Karpas-422 (cell line): ENCODE results near the gene VCAN. TPM values are rescaled to one million over a fixed set of nuclear protein-coding genes. Genes with fewer than 3 reads are reported as not detected.

Experiments used
- DNase-seq: peaks from one replicate; pipeline ENCODE4 v3.0.0-alpha.2; 2015
- H2AFZ ChIP-seq: fragments of 200-600 bp; sonication (generic); 2 replicates; pipeline ENCODE4 v1.6.1; 2014; ENCODE audit warnings: antibody characterized with exemption, low read length, mixed read lengths
- H3K27ac ChIP-seq: fragments of 200-600 bp; sonication (generic); 2 replicates; pipeline ENCODE4 v1.5.1; 2014; ENCODE audit warnings: mild to moderate bottlenecking, low read length, moderate library complexity
- H3K27me3 ChIP-seq: fragments of 200-600 bp; sonication (generic); 2 replicates; pipeline ENCODE4 v1.6.1; 2014; ENCODE audit warnings: low read length, mixed read lengths
- H3K36me3 ChIP-seq: fragments of 200-600 bp; sonication (generic); 2 replicates; pipeline ENCODE4 v1.6.1; 2014; ENCODE audit warnings: low read length, mixed read lengths; ENCODE audit not compliant: insufficient read depth
- H3K4me1 ChIP-seq: fragments of 200-600 bp; sonication (generic); 2 replicates; pipeline ENCODE4 v1.6.1; 2014; ENCODE audit warnings: mild to moderate bottlenecking, low read length, mixed read lengths
- H3K4me2 ChIP-seq: fragments of 200-600 bp; sonication (generic); 2 replicates; pipeline ENCODE4 v1.6.1; 2014; ENCODE audit warnings: low read length, low read depth, mild to moderate bottlenecking; ENCODE audit not compliant: poor library complexity, severe bottlenecking
- H3K4me3 ChIP-seq: fragments of 200-600 bp; sonication (generic); 2 replicates; pipeline ENCODE4 v1.5.1; 2014; ENCODE audit warnings: mild to moderate bottlenecking, antibody characterized with exemption, low read length, mixed read lengths
- H3K79me2 ChIP-seq: fragments of 200-600 bp; sonication (generic); 2 replicates; pipeline ENCODE4 v1.6.1; 2014; ENCODE audit warnings: mild to moderate bottlenecking, low read length, mixed read lengths
- H3K9ac ChIP-seq: fragments of 200-600 bp; sonication (generic); 2 replicates; pipeline ENCODE4 v1.6.0; 2014; ENCODE audit warnings: low read length
- H3K9me2 ChIP-seq: fragments of 200-600 bp; sonication (generic), shearing (Covaris generic); replicated peaks from 2 replicates; pipeline ENCODE4 v1.6.0; 2014; ENCODE audit warnings: mild to moderate bottlenecking, low read length, moderate library complexity; ENCODE audit not compliant: insufficient read depth
- H3K9me3 ChIP-seq: fragments of 300-700, 200-600 bp; sonication (generic); 2 replicates; pipeline ENCODE4 v1.6.1; 2014; ENCODE audit warnings: low read length, mixed read lengths
- H4K20me1 ChIP-seq: fragments of 200-600 bp; sonication (generic); 2 replicates; pipeline ENCODE4 v1.6.1; 2014; ENCODE audit warnings: mild to moderate bottlenecking, antibody characterized with exemption, low read length, low read depth; ENCODE audit not compliant: insufficient read depth
- total RNA-seq: library from RNA; depleted of rRNA; stranded (reverse); fragments of >200 nt; shearing (Covaris generic); gene quantifications from 2 replicates; pipeline ENCODE4 v1.2.3, GENCODE V29; 2014; ENCODE audit warnings: low replicate concordance

Gene VCAN
- total RNA-seq, 1 experiment from 2014 or later: not detected

DNA sequence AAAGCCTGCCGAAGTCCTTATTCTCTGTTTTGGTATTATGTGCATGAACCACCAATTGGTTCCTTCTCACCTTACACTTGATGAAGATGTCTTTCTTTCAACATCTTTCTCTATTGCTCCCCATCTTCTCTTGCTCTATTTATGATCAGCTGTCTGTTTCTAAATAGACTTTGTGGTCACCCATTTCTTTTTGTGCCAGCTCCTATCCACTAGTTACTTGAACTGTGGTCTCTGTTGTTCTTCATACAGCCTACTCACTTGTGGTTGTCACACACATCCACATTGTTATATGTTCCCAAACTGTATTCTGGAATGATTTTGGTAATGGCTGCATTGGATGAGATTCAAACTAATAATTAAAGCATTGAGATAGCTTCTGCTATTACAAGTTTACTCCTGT lies 11.4 kb downstream of the VCAN start:
- H3K4me3 ChIP-seq: no peak overlapping the region
- H3K4me2 ChIP-seq: no peak overlapping the region
- H3K27ac ChIP-seq: no peak overlapping the region
- H4K20me1 ChIP-seq: no peaks in the 10 kb centered on the region
- no peaks in the 10 kb centered on the region for H3K9me3 ChIP-seq
- no peak overlapping the region for H3K9ac ChIP-seq
- no peaks in the 10 kb centered on the region for H3K4me1 ChIP-seq
- H3K27me3 ChIP-seq: peaks cover 2% of the 10 kb centered on the region; the same call in 1 of the 2 replicates
- H3K36me3 ChIP-seq: no peaks in the 10 kb centered on the region
- no peak for DNase-seq
- no peaks in the 10 kb centered on the region for H3K79me2 ChIP-seq
- H2AFZ ChIP-seq: no peak overlapping the region
- H3K9me2 ChIP-seq: no peaks in the 10 kb centered on the region

DNA sequence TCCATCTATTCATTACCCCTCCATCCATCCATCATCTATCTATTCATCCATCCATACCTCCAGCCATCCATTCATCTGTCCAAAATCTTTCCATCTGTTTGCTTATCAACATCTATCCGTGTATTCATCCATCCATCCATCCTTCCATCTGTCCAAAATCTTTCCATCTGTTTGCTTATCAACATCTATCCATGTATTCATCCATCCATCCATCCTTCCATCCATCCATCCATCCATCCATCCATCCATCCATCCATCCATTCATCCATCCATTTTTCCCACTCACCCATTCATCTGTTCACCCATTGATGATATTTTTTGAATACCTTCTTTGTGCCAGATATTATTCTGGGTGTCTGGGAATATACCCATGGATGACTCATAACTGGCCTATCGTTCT lies 12.8 kb downstream of the VCAN start:
- Histone ChIP-seq H3K9me2 (no peaks in the 10 kb centered on the region), H3K36me3 (no peaks in the 10 kb centered on the region), H3K27ac (no peak overlapping the region), H3K4me3 (no peak overlapping the region), H2AFZ (no peak overlapping the region), H3K9me3 (no peaks in the 10 kb centered on the region), H4K20me1 (no peaks in the 10 kb centered on the region), H3K9ac (no peak overlapping the region), H3K4me2 (no peak overlapping the region), H3K27me3 (peaks cover 2% of the 10 kb centered on the region; the same call in 1 of the 2 replicates), H3K4me1 (no peaks in the 10 kb centered on the region), H3K79me2 (no peaks in the 10 kb centered on the region)
- DNase-seq: no peak

DNA sequence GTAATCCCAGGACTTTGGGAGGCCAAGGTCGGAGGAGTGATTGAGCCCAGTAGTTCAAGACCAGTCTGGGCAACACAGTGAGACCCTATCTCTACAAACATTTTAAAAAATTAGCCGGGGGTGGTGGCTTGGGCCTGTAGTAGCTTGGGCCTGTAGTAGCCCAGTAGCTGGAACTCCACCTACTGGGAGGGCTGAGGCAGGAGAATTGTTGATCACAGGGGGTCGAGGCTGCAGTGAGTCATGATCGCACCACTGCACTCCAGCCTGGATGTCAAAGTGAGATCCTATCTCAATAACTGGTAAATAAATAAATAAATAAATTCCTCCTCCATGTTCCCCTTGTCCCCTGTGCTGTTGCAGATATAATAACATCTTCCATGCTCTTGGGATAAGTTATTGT lies 14.3 kb downstream of the VCAN start:
- Histone ChIP-seq H3K36me3 (no peaks in the 10 kb centered on the region), H3K4me1 (no peaks in the 10 kb centered on the region), H3K4me2 (no peak overlapping the region), H3K27me3 (0 out of 2 replicates have a peak, but pooled peaks cover 2% of the 10 kb centered on the region), H2AFZ (no peak overlapping the region), H4K20me1 (no peaks in the 10 kb centered on the region), H3K79me2 (no peaks in the 10 kb centered on the region), H3K9ac (no peak overlapping the region), H3K9me3 (no peaks in the 10 kb centered on the region), H3K4me3 (no peak overlapping the region), H3K27ac (no peak overlapping the region), H3K9me2 (no peaks in the 10 kb centered on the region)
- DNase-seq: no peak

DNA sequence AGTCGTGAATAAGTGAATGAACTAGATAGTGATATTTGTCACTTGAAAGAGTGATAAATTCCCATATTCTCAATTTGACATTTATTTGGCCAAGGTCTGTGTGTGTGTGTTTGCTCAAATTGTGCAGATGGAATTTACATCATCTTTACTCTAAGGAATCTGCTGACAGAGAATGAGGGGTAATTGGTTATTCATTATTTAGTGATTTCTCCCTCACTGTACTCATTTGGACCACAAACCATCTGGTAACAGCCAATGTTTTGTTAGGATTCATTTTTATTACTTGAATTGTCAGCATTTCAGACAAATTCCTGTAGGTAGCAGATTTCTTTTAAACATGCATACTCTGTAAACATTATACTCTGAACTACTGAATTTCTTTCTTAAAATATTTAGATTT lies 15.6 kb downstream of the VCAN start:
- no peak overlapping the region for H3K4me3 ChIP-seq
- H4K20me1 ChIP-seq: no peaks in the 10 kb centered on the region
- no peaks in the 10 kb centered on the region for H3K4me1 ChIP-seq
- 0 out of 2 replicates have a peak, but pooled peaks cover 2% of the 10 kb centered on the region for H3K27me3 ChIP-seq
- DNase-seq: no peak
- no peaks in the 10 kb centered on the region for H3K79me2 ChIP-seq
- no peaks in the 10 kb centered on the region for H3K36me3 ChIP-seq
- H3K9me2 ChIP-seq: no peaks in the 10 kb centered on the region
- H2AFZ ChIP-seq: no peak overlapping the region
- H3K9ac ChIP-seq: no peak overlapping the region
- no peak overlapping the region for H3K4me2 ChIP-seq
- no peaks in the 10 kb centered on the region for H3K9me3 ChIP-seq
- no peak overlapping the region for H3K27ac ChIP-seq

DNA sequence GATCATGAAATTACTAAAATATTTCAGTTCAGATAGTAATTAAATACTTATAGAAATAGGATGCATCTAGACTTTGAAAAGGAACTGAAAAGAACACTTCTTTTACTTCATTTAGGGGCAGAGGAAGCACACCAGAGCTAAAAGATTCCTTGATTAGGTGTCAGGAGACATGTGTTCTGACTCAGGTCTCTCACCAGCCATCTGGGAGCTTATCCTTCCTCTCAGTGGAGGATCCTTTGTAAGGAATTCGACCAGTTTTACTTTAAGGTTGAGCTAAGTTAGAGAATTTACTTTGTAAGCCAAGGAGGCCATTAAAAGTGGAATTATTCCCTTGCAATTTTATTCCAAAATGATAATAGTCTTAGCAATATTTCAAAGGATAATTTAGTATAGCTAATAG lies 16.7 kb downstream of the VCAN start:
- no peak overlapping the region for H3K4me3 ChIP-seq
- H3K4me2 ChIP-seq: no peak overlapping the region
- 0 out of 2 replicates have a peak, but pooled peaks cover 2% of the 10 kb centered on the region for H3K27me3 ChIP-seq
- no peak for DNase-seq
- H3K36me3 ChIP-seq: no peaks in the 10 kb centered on the region
- no peaks in the 10 kb centered on the region for H4K20me1 ChIP-seq
- H3K4me1 ChIP-seq: no peaks in the 10 kb centered on the region
- no peak overlapping the region for H3K9ac ChIP-seq
- no peaks in the 10 kb centered on the region for H3K9me3 ChIP-seq
- H3K27ac ChIP-seq: no peak overlapping the region
- no peaks in the 10 kb centered on the region for H3K9me2 ChIP-seq
- H3K79me2 ChIP-seq: no peaks in the 10 kb centered on the region
- no peak overlapping the region for H2AFZ ChIP-seq

DNA sequence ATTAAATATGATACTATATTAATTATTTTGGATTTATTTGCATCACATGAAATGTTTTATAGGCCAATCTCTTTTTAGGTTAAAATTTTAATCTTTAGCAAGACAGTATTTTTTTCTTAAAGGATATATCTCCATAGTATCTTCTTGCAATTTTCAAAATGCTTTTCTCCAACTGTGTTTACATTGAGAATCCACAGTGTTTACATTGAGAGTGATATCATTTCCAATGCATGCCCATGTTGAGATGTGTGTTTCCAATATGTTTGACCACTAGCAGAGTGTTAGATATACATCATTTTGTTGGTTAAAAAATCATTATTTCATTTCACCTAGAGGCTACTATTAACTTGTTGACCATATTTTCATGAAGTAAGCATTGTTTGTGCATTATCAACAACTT lies 17.3 kb downstream of the VCAN start:
- Histone ChIP-seq H3K27ac (no peak overlapping the region), H3K9me2 (no peaks in the 10 kb centered on the region), H3K36me3 (no peaks in the 10 kb centered on the region), H3K9ac (no peak overlapping the region), H3K27me3 (0 out of 2 replicates have a peak, but pooled peaks cover 2% of the 10 kb centered on the region), H3K9me3 (no peaks in the 10 kb centered on the region), H4K20me1 (no peaks in the 10 kb centered on the region), H3K79me2 (no peaks in the 10 kb centered on the region), H3K4me1 (no peaks in the 10 kb centered on the region), H2AFZ (no peak overlapping the region), H3K4me3 (no peak overlapping the region), H3K4me2 (no peak overlapping the region)
- DNase-seq: no peak

DNA sequence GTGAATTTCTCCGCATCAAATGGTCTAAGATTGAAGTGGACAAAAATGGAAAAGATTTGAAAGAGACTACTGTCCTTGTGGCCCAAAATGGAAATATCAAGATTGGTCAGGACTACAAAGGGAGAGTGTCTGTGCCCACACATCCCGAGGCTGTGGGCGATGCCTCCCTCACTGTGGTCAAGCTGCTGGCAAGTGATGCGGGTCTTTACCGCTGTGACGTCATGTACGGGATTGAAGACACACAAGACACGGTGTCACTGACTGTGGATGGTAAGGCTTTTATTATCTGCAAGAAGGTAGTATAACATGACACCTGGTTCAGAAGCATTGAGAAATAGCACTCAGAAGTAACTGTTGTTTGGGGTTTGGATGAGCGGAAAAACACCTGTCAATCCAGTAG lies 18.7 kb downstream of the VCAN start:
- no peak overlapping the region for H3K4me3 ChIP-seq
- H3K9me3 ChIP-seq: no peaks in the 10 kb centered on the region
- H3K4me1 ChIP-seq: no peaks in the 10 kb centered on the region
- no peaks in the 10 kb centered on the region for H3K79me2 ChIP-seq
- H2AFZ ChIP-seq: no peak overlapping the region
- 0 out of 2 replicates have a peak, but pooled peaks cover 2% of the 10 kb centered on the region for H3K27me3 ChIP-seq
- H4K20me1 ChIP-seq: no peaks in the 10 kb centered on the region
- no peak for DNase-seq
- no peak overlapping the region for H3K27ac ChIP-seq
- no peaks in the 10 kb centered on the region for H3K36me3 ChIP-seq
- H3K9ac ChIP-seq: no peak overlapping the region
- H3K9me2 ChIP-seq: no peaks in the 10 kb centered on the region
- no peak overlapping the region for H3K4me2 ChIP-seq

DNA sequence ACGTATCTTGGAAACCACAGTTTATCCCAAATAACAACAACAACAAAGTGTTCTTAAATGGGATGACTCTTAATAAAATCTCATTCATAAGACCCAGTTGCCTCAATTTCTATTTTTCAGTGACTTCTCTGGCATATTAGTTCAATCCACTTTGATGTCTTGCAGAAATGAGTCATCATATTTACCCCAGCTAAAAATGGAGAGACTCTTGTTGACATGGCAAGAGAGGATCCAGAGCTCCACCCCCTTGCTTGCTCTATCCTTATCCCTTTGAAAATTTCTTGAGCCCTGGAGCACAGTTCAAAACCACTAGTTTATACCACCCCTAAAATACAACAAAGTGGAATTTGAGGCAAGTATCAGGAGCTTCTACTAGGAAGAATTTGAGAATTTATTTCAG lies 20.8 kb downstream of the VCAN start:
- H4K20me1 ChIP-seq: no peaks in the 10 kb centered on the region
- H3K9me2 ChIP-seq: no peaks in the 10 kb centered on the region
- no peak overlapping the region for H3K4me2 ChIP-seq
- no peaks in the 10 kb centered on the region for H3K79me2 ChIP-seq
- H3K9me3 ChIP-seq: no peaks in the 10 kb centered on the region
- H3K27ac ChIP-seq: no peak overlapping the region
- H3K4me3 ChIP-seq: no peak overlapping the region
- no peak overlapping the region for H3K9ac ChIP-seq
- no peak for DNase-seq
- no peaks in the 10 kb centered on the region for H3K36me3 ChIP-seq
- H2AFZ ChIP-seq: no peak overlapping the region
- H3K4me1 ChIP-seq: no peaks in the 10 kb centered on the region
- H3K27me3 ChIP-seq: no peaks in the 10 kb centered on the region

DNA sequence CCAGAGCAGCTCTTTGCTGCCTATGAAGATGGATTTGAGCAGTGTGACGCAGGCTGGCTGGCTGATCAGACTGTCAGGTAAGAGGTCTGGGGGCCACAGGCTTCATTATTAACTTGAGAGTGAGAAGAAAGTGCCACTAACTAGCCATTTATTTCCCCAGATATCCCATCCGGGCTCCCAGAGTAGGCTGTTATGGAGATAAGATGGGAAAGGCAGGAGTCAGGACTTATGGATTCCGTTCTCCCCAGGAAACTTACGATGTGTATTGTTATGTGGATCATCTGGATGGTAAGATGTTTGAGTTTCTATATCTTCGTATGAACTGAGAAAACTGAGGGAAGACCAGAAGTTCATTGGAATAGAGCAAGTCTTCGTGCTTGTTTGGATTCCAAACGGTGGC lies 22.1 kb downstream of the VCAN start:
- Histone ChIP-seq H3K36me3 (no peaks in the 10 kb centered on the region), H3K4me1 (no peaks in the 10 kb centered on the region), H3K9me3 (no peaks in the 10 kb centered on the region), H3K79me2 (no peaks in the 10 kb centered on the region), H3K27ac (no peak overlapping the region), H2AFZ (no peak overlapping the region), H3K4me2 (no peak overlapping the region), H3K4me3 (no peak overlapping the region), H3K9ac (no peak overlapping the region), H4K20me1 (no peaks in the 10 kb centered on the region), H3K9me2 (no peaks in the 10 kb centered on the region), H3K27me3 (no peaks in the 10 kb centered on the region)
- DNase-seq: no peak
